ENCODE data around the gene TCL1B.

TCL1B gene

DNA sequence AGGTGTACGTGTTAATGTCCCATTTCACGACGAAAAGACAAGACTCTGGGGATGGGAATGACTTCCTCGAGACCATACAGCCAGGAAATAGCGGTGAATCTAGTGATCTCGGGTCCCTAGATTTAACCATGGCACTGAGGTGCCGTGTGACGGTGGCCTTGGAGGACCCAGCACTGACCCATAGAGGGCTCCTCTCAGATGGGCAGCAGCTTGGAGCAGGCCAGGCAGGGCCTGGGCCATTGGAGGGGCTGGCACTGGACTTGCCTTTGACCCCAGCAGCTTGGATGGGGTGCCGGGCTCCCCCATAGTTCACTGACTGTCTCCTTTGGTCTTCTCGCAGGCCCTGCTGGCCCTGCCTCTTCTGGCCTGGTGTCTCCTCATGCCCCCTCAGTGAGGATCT is 5.4 kb downstream of the TCL1B start:
- H3K79me2 ChIP-seq (ENCODE audit: control insufficient read depth, insufficient read depth, low read length, poor library complexity): no peaks in the 10 kb centered on the region
- H4K91ac ChIP-seq (ENCODE audit: low read depth, low read length): no peak overlapping the region
- H4K12ac ChIP-seq (ENCODE audit: low read depth, low read length): no peak overlapping the region
- no peak overlapping the region for H2AK5ac ChIP-seq (ENCODE audit: low read length)
- H3K14ac ChIP-seq (ENCODE audit: low read length): no peak overlapping the region
- no peak overlapping the region for H4K8ac ChIP-seq (ENCODE audit: low read depth, low read length)
- H3K36me3 ChIP-seq (ENCODE audit: control insufficient read depth in 1 of 2, insufficient read depth in 2 of 2, low read length in 2 of 2): no peaks in the 10 kb centered on the region
- no peak overlapping the region for H2BK5ac ChIP-seq (ENCODE audit: low read depth, low read length, poor library complexity)
- DNase-seq: no peak
- WGBS (ENCODE audit: extremely low coverage, insufficient coverage, insufficient read length): no CpG with 5 or more reads among the region's 10 CpGs
- no peak overlapping the region for H3K27ac ChIP-seq (ENCODE audit: low read depth, low read length)
- no peak overlapping the region for H3K4ac ChIP-seq (ENCODE audit: low read depth, low read length)
- peaks cover 2% of the 10 kb centered on the region for H3K9me3 ChIP-seq (ENCODE audit: insufficient read depth, low read depth, low read length)
- H3K4me3 ChIP-seq (ENCODE audit: low read depth, low read length): no peak overlapping the region
- H3K9ac ChIP-seq (ENCODE audit: low read length): no peak overlapping the region
- no peak overlapping the region for H3K4me2 ChIP-seq (ENCODE audit: low read length)
- H2BK120ac ChIP-seq (ENCODE audit: insufficient read depth, low read length, poor library complexity): no peak overlapping the region
- H3K79me1 ChIP-seq (ENCODE audit: low read length): no peaks in the 10 kb centered on the region
- no peak overlapping the region for H2BK12ac ChIP-seq (ENCODE audit: low read length)
- H3K18ac ChIP-seq (ENCODE audit: low read length): no peak overlapping the region
- H3K23ac ChIP-seq (ENCODE audit: low read length): no peak overlapping the region
- peaks cover 0 to 4% of the 10 kb centered on the region in 2 experiments for H3K4me1 ChIP-seq (ENCODE audit: control insufficient read depth in 1 of 2, insufficient read depth in 2 of 2, low read length in 2 of 2)
- no peaks in the 10 kb centered on the region for H3K27me3 ChIP-seq (ENCODE audit: insufficient read depth, low read length)
- no peak overlapping the region for H2AFZ ChIP-seq (ENCODE audit: insufficient read depth, low read length, poor library complexity)

GRCh38 chr14:95692109-95692508 is 5.9 kb downstream of the TCL1B start:
- Histone ChIP-seq H3K23ac (ENCODE audit: low read length) (no peak overlapping the region), H2BK5ac (ENCODE audit: low read depth, low read length, poor library complexity) (no peak overlapping the region), H3K4ac (ENCODE audit: low read depth, low read length) (no peak overlapping the region), H3K36me3 (ENCODE audit: control insufficient read depth in 1 of 2, insufficient read depth in 2 of 2, low read length in 2 of 2) (no peaks in the 10 kb centered on the region), H3K4me1 (ENCODE audit: control insufficient read depth in 1 of 2, insufficient read depth in 2 of 2, low read length in 2 of 2) (no peaks in the 10 kb centered on the region), H3K4me3 (ENCODE audit: low read depth, low read length) (no peak overlapping the region), H3K27ac (ENCODE audit: low read depth, low read length) (no peak overlapping the region), H4K12ac (ENCODE audit: low read depth, low read length) (no peak overlapping the region), H3K79me2 (ENCODE audit: control insufficient read depth, insufficient read depth, low read length, poor library complexity) (no peaks in the 10 kb centered on the region), H3K9ac (ENCODE audit: low read length) (no peak overlapping the region), H3K79me1 (ENCODE audit: low read length) (no peaks in the 10 kb centered on the region), H3K4me2 (ENCODE audit: low read length) (no peak overlapping the region), H3K18ac (ENCODE audit: low read length) (no peak overlapping the region), H3K9me3 (ENCODE audit: insufficient read depth, low read depth, low read length) (peaks cover 2% of the 10 kb centered on the region), H3K27me3 (ENCODE audit: insufficient read depth, low read length) (no peaks in the 10 kb centered on the region), H4K91ac (ENCODE audit: low read depth, low read length) (no peak overlapping the region), H4K8ac (ENCODE audit: low read depth, low read length) (no peak overlapping the region), H3K14ac (ENCODE audit: low read length) (no peak overlapping the region), H2AFZ (ENCODE audit: insufficient read depth, low read length, poor library complexity) (no peak overlapping the region), H2AK5ac (ENCODE audit: low read length) (no peak overlapping the region), H2BK12ac (ENCODE audit: low read length) (no peak overlapping the region), H2BK120ac (ENCODE audit: insufficient read depth, low read length, poor library complexity) (no peak overlapping the region)
- WGBS (ENCODE audit: extremely low coverage, insufficient coverage, insufficient read length): no CpG with 5 or more reads among the region's 4 CpGs
- DNase-seq: no peak

GRCh38 chr14:95695051-95695450 is 8.8 kb downstream of the TCL1B start:
- WGBS (ENCODE audit: extremely low coverage, insufficient coverage, insufficient read length): no CpG with 5 or more reads among the region's 5 CpGs

GRCh38 chr14:95695913-95696312 is 9.7 kb downstream of the TCL1B start:
- Histone ChIP-seq H2BK5ac (ENCODE audit: low read depth, low read length, poor library complexity) (no peak overlapping the region), H3K4ac (ENCODE audit: low read depth, low read length) (no peak overlapping the region), H2AFZ (ENCODE audit: insufficient read depth, low read length, poor library complexity) (no peak overlapping the region), H3K27me3 (ENCODE audit: insufficient read depth, low read length) (no peaks in the 10 kb centered on the region), H3K9ac (ENCODE audit: low read length) (no peak overlapping the region), H3K4me2 (ENCODE audit: low read length) (no peak overlapping the region), H3K4me1 (ENCODE audit: control insufficient read depth in 1 of 2, insufficient read depth in 2 of 2, low read length in 2 of 2) (no peaks in the 10 kb centered on the region), H3K36me3 (ENCODE audit: control insufficient read depth in 1 of 2, insufficient read depth in 2 of 2, low read length in 2 of 2) (no peaks in the 10 kb centered on the region), H2AK5ac (ENCODE audit: low read length) (no peak overlapping the region), H3K14ac (ENCODE audit: low read length) (no peak overlapping the region), H4K8ac (ENCODE audit: low read depth, low read length) (no peak overlapping the region), H2BK120ac (ENCODE audit: insufficient read depth, low read length, poor library complexity) (no peak overlapping the region), H3K9me3 (ENCODE audit: insufficient read depth, low read depth, low read length) (peaks cover 2% of the 10 kb centered on the region), H3K79me2 (ENCODE audit: control insufficient read depth, insufficient read depth, low read length, poor library complexity) (no peaks in the 10 kb centered on the region), H3K18ac (ENCODE audit: low read length) (no peak overlapping the region), H2BK12ac (ENCODE audit: low read length) (no peak overlapping the region), H3K27ac (ENCODE audit: low read depth, low read length) (no peak overlapping the region), H3K79me1 (ENCODE audit: low read length) (no peaks in the 10 kb centered on the region), H3K4me3 (ENCODE audit: low read depth, low read length) (no peak overlapping the region), H4K91ac (ENCODE audit: low read depth, low read length) (no peak overlapping the region), H4K12ac (ENCODE audit: low read depth, low read length) (no peak overlapping the region), H3K23ac (ENCODE audit: low read length) (no peak overlapping the region)
- DNase-seq: no peak
- no CpG with 5 or more reads among the region's 5 CpGs for WGBS (ENCODE audit: extremely low coverage, insufficient coverage, insufficient read length)

More at GRCh38 chr14:95695051-95695450, 8.8 kb downstream of the TCL1B start:
- no peaks in the 10 kb centered on the region for H3K27me3 ChIP-seq (ENCODE audit: insufficient read depth, low read length)
- H3K23ac ChIP-seq (ENCODE audit: low read length): no peak overlapping the region
- H4K8ac ChIP-seq (ENCODE audit: low read depth, low read length): no peak overlapping the region
- no peak overlapping the region for H3K9ac ChIP-seq (ENCODE audit: low read length)
- H3K36me3 ChIP-seq (ENCODE audit: control insufficient read depth in 1 of 2, insufficient read depth in 2 of 2, low read length in 2 of 2): no peaks in the 10 kb centered on the region
- no peak overlapping the region for H3K14ac ChIP-seq (ENCODE audit: low read length)
- H3K4me1 ChIP-seq (ENCODE audit: control insufficient read depth in 1 of 2, insufficient read depth in 2 of 2, low read length in 2 of 2): no peaks in the 10 kb centered on the region
- H3K27ac ChIP-seq (ENCODE audit: low read depth, low read length): no peak overlapping the region
- no peak for DNase-seq
- no peak overlapping the region for H3K4ac ChIP-seq (ENCODE audit: low read depth, low read length)
- no peak overlapping the region for H3K4me3 ChIP-seq (ENCODE audit: low read depth, low read length)
- H2AFZ ChIP-seq (ENCODE audit: insufficient read depth, low read length, poor library complexity): no peak overlapping the region
- no peak overlapping the region for H2BK120ac ChIP-seq (ENCODE audit: insufficient read depth, low read length, poor library complexity)
- H3K18ac ChIP-seq (ENCODE audit: low read length): no peak overlapping the region
- no peak overlapping the region for H2BK5ac ChIP-seq (ENCODE audit: low read depth, low read length, poor library complexity)
- H4K91ac ChIP-seq (ENCODE audit: low read depth, low read length): no peak overlapping the region
- H3K4me2 ChIP-seq (ENCODE audit: low read length): no peak overlapping the region
- no peak overlapping the region for H4K12ac ChIP-seq (ENCODE audit: low read depth, low read length)
- H3K79me2 ChIP-seq (ENCODE audit: control insufficient read depth, insufficient read depth, low read length, poor library complexity): no peaks in the 10 kb centered on the region
- H2BK12ac ChIP-seq (ENCODE audit: low read length): no peak overlapping the region
- H3K79me1 ChIP-seq (ENCODE audit: low read length): no peaks in the 10 kb centered on the region
- peaks cover 2% of the 10 kb centered on the region for H3K9me3 ChIP-seq (ENCODE audit: insufficient read depth, low read depth, low read length)
- no peak overlapping the region for H2AK5ac ChIP-seq (ENCODE audit: low read length)
